Adrenal gland (tissue), 12 donors: ENCODE data around the gene TGIF1. TPM values are rescaled to one million over a fixed set of nuclear protein-coding genes. Genes with fewer than 3 reads are reported as not detected.
A peak's percentile ranks its signal among the peaks of the same experiment; 100 is the strongest.

ENCODE experiments used
- DNase-seq, 7 donors: peaks; one replicate each; pipeline ENCODE4 v3.0.0-alpha.2; 2019 to 2020
- H3K27ac ChIP-seq, 5 donors: fragments of 200-600 bp; sonication (generic) in 4 of 5; 1 replicate in 3 of 5; 2 replicates in 2 of 5; pipeline versions ENCODE4 v1.5.1 to v1.8.0; 2016 to 2020; ENCODE audit warnings: mild to moderate bottlenecking in 1 of 5
- H3K27me3 ChIP-seq: fragments of 200-600 bp; 2 replicates; pipeline ENCODE4 v1.8.0; 2021
- H3K36me3 ChIP-seq, 2 donors: fragments of 200-600 bp; replicated peaks in 1 of 2; 1 replicate in 1 of 2; 2 replicates in 1 of 2; pipeline versions ENCODE4 v1.5.1 to v1.8.0; 2018 to 2022
- H3K4me1 ChIP-seq, 2 donors: fragments of 200-600 bp; replicated peaks in 1 of 2; 1 replicate in 1 of 2; 2 replicates in 1 of 2; pipeline versions ENCODE4 v1.5.1 to v1.8.0; 2018 to 2021
- H3K4me3 ChIP-seq, 4 donors: fragments of 200-600 bp; sonication (generic) in 3 of 4; one replicate each; pipeline ENCODE4 v1.5.1; 2016 to 2018
- H3K9me3 ChIP-seq, 3 donors: fragments of 200-600 bp; sonication (generic) in 1 of 3; replicated peaks in 1 of 3; 1 replicate in 2 of 3; 2 replicates in 1 of 3; pipeline versions ENCODE4 v1.5.1 to v1.8.0; 2016 to 2021
- POLR2A ChIP-seq, 2 donors: fragments of 450-650 bp; IDR thresholded peaks; one replicate each; pipeline ENCODE4 v1.6.1; 2017; ENCODE audit warnings: antibody characterized with exemption in 2 of 2, mild to moderate bottlenecking in 2 of 2, moderate library complexity in 1 of 2
- WGBS, 4 donors: extraction: QIAGEN DNeasy Blood & Tissue Kit in 2 of 4; methylation state at CpG; one replicate each; pipeline versions ENCODE4 v1.1.5 to v1.1.7; 2013 to 2017; 5-methylcytosine and 5-hydroxymethylcytosine counted together
- intact Hi-C, 2 donors: fragments of 100-400 bp; cut with DNase I; formaldehyde crosslinking; loops; one replicate each; pipeline versions ENCODE4 v1.14.1 to v1.15.0; 2022 to 2023
- polyA plus RNA-seq, 3 donors: library from polyadenylated mRNA; stranded (reverse); fragments of 200-250 nt in 2 of 3; fragments of 350-450 nt in 1 of 3; fragmentation: Illumina TruSeq in 1 of 3; extraction: RNeasy Lipid Tissue Mini Kit (QIAGEN cat#74804) in 1 of 3; gene quantifications; one replicate each; pipeline ENCODE4 v1.2.3, GENCODE V29; 2013 to 2014
- total RNA-seq, 9 donors: library from RNA; depleted of rRNA in 4 of 9; stranded (reverse); fragments of >200 nt in 4 of 9; fragments of 120-200 nt in 1 of 9; fragmentation: NEBNext Ultra II Directional in 1 of 9; extraction: Animal tissue kit (Norgen Biotek cat#: 25700) in 1 of 9; gene quantifications; one replicate each; pipeline versions ENCODE4 v1.1.0 to v1.2.4, GENCODE V29; 2013 to 2023
- TF ChIP-seq, protein P1 (sequence below), 6 experiments: fragments of 450-650 bp in 4 of 6; fragments of 200-600 bp in 2 of 6; sonication (generic) in 1 of 6; IDR thresholded peaks; 1 replicate in 5 of 6; 2 replicates in 1 of 6; pipeline versions ENCODE4 v1.5.1 to v1.8.0; 2016 to 2021; ENCODE audit warnings: antibody characterized with exemption in 6 of 6, mild to moderate bottlenecking in 2 of 6, moderate library complexity in 1 of 6
- donor health status: healthy with polysubstance abuse.
- donor health status: Bipolar disorder and iron deficiency.
- donor health status: DM: yes; HTN: yes; CAD: no.
- donor health status: DM: no; HTN: no; CAD: no.
- donor health status: DM: no; HTN: no; CAD: no.
- donor health status: DM: yes; HTN: yes; CAD: no.

The TGIF1 gene
- total and polyA plus RNA-seq, 12 donors = 25.7 to 83.1 (median 56.7) TPM

DNA sequence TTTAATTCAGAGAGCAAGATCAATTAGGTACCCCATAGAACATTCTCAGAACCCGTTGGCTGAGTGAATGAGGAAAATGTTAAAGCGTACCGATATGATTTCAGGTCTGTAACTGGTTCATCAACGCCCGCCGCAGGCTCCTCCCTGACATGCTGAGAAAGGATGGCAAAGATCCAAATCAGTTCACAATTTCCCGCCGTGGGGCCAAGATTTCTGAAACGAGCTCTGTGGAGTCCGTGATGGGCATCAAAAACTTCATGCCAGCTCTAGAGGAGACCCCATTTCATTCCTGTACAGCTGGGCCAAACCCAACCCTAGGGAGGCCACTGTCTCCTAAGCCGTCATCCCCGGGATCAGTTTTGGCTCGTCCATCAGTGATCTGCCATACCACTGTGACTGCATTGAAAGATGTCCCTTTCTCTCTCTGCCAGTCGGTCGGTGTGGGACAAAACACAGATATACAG is 7.3 kb downstream of the TGIF1 start:
- TF ChIP-seq, protein P1, sequence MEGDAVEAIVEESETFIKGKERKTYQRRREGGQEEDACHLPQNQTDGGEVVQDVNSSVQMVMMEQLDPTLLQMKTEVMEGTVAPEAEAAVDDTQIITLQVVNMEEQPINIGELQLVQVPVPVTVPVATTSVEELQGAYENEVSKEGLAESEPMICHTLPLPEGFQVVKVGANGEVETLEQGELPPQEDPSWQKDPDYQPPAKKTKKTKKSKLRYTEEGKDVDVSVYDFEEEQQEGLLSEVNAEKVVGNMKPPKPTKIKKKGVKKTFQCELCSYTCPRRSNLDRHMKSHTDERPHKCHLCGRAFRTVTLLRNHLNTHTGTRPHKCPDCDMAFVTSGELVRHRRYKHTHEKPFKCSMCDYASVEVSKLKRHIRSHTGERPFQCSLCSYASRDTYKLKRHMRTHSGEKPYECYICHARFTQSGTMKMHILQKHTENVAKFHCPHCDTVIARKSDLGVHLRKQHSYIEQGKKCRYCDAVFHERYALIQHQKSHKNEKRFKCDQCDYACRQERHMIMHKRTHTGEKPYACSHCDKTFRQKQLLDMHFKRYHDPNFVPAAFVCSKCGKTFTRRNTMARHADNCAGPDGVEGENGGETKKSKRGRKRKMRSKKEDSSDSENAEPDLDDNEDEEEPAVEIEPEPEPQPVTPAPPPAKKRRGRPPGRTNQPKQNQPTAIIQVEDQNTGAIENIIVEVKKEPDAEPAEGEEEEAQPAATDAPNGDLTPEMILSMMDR (IDR thresholded peaks at IDR 0.05) = no peak
- no peak for TF ChIP-seq POLR2A (IDR thresholded peaks at IDR 0.05)
- intact Hi-C loops = loop anchor here in 1 of 2 donors (10.0 kb wide), 2 partner anchors 192 to 208 kb away; partner anchors contain the start of gene MYL12B
- WGBS, 4 donors = 89 to 91% (median 90%) methylated on average over 15 of the region's 15 CpGs
- no peak for DNase-seq
- H3K4me3 ChIP-seq = no peak overlapping the region
- H3K4me1 ChIP-seq = peaks cover 11 to 33% of the 10 kb centered on the region in 2 donors
- H3K36me3 ChIP-seq = peaks cover 0 to 31% of the 10 kb centered on the region in 2 donors
- H3K27me3 ChIP-seq = no peaks in the 10 kb centered on the region
- no peak overlapping the region for H3K27ac ChIP-seq
- no peaks in the 10 kb centered on the region for H3K9me3 ChIP-seq

DNA sequence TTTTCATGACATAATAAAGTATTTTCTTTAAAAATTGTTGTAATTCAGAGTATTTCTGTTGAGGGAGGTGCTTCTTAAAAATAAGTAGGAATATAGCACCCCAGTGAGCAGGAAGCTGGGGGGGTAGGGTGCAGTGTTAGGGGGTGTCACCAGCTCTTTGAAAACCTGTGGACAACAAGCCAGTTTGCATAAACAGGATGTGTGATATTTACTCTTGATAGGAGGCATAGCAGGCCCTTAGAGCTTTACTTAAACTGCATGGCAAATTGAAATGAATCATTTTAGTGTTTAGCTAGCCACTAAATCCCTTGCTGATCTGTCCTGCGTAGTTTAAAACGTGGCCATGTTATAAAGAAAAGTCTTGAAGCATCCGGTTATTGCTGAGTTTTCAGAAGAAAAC is 8.4 kb downstream of the TGIF1 start:
- Histone ChIP-seq H3K4me3 (no peak overlapping the region), H3K4me1 (peaks cover under 1 to 24% of the 10 kb centered on the region in 2 donors), H3K36me3 (peaks cover 0 to 31% of the 10 kb centered on the region in 2 donors), H3K27ac (peak overlapping the region in 1 of 5 donors; percentile 29), H3K27me3 (no peaks in the 10 kb centered on the region), H3K9me3 (no peaks in the 10 kb centered on the region)
- intact Hi-C loops = loop anchor here in 1 of 2 donors (10.0 kb wide), 2 partner anchors 194 to 206 kb away; partner anchors contain the start of gene MYL12B
- DNase-seq = no peak
- TF ChIP-seq, protein P1 (IDR thresholded peaks at IDR 0.05) = no peak
- TF ChIP-seq POLR2A (IDR thresholded peaks at IDR 0.05) = no peak
- WGBS, 4 donors = 82 to 86% (median 85%) methylated on average over 3 of the region's 3 CpGs

DNA sequence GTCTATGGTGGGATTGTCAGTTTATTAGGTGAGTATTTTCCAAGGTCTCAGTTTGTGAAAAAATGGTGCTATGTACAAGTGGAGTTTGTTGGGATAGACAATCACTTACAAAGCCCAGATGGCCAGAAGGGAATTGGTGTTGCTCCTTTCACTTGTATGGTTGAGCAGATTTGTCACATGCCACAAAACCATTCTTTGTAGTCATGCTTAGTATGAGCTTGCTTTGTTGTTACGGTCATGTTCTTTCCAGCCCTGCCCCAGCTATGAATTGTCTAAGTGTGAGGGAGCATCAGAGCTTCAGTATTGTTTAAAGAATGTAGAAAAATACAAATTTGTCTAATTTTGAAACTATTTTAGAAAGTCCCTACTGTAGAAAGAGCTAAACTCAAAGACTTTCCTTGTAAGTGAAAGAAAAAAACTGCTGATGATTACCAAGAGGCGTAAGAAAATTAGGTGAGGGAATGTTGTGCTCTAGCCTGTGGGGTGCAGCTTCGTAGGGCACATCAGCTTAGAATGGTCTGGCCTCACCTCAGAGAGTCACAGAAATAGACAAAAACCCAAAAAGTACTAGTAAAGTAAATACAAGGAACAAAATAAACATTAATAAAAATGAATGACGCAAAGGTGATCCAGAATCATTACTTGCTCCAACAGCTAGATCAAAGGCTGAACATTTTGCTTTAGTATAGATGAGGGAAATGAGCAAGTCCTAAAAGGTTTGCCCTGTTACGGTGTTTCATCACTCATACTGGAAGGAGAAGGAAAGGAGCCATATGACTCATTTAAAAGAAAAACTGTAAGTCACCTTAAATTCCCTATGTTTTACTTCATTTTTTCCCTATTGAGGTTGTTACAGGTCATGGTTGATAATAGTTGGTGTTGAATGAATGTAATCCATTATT is 9.2 kb downstream of the TGIF1 start:
- no peak overlapping the region for H3K4me3 ChIP-seq
- H3K27me3 ChIP-seq = no peaks in the 10 kb centered on the region
- peak overlapping the region in 2 of 5 donors; percentile 10 to 29 for H3K27ac ChIP-seq
- intact Hi-C loops = loop anchor here in 1 of 2 donors (10.0 kb wide), 2 partner anchors 194 to 206 kb away; partner anchors contain the start of gene MYL12B
- no peak for TF ChIP-seq POLR2A (IDR thresholded peaks at IDR 0.05)
- TF ChIP-seq, protein P1 (IDR thresholded peaks at IDR 0.05) = no peak
- no peak for DNase-seq
- H3K9me3 ChIP-seq = no peaks in the 10 kb centered on the region
- peaks cover 0 to 22% of the 10 kb centered on the region in 2 donors for H3K4me1 ChIP-seq
- peaks cover 0 to 31% of the 10 kb centered on the region in 2 donors for H3K36me3 ChIP-seq
- WGBS, 4 donors = 82 to 90% (median 88%) methylated on average over 5 of the region's 5 CpGs

DNA sequence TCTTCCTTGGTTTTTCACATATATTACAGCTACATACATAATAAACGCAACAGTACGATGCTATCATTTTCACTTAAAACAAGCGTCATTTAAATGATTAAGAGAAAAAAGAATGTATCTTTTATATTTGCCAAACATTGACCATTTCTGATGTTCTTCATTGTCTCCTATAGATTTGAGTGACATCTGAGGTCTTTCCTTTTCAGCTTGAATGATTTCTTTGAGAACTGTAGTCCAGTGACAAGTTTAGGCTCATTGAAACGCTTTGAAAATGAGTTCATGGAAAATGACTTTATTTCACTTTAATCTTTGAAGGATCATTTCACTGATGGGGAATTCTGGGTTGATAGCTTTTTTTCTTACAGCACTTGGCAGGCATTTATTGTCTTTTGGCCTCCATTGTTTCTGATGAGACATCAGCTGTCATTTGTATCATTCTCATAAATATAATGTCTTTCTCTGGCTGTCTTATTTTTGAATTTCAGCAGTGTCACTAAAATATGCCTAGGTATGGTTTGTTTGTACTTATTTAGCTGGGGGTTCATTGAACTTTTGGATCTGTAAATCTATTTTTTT is 10.9 kb downstream of the TGIF1 start:
- intact Hi-C loops = no loop called here
- 87 to 88% (median 87%) methylated on average over 4 of the region's 4 CpGs for WGBS, 4 donors
- TF ChIP-seq, protein P1 (IDR thresholded peaks at IDR 0.05) = no peak
- TF ChIP-seq POLR2A (IDR thresholded peaks at IDR 0.05) = no peak
- H3K27me3 ChIP-seq = no peaks in the 10 kb centered on the region
- no peak overlapping the region for H3K4me3 ChIP-seq
- no peak for DNase-seq
- H3K36me3 ChIP-seq = peaks cover 0 to 30% of the 10 kb centered on the region in 2 donors
- H3K4me1 ChIP-seq = peaks cover 0 to 10% of the 10 kb centered on the region in 2 donors
- H3K27ac ChIP-seq = no peak overlapping the region
- H3K9me3 ChIP-seq = no peaks in the 10 kb centered on the region
